ENCODE data around the gene DHH.

Gene DHH

DNA sequence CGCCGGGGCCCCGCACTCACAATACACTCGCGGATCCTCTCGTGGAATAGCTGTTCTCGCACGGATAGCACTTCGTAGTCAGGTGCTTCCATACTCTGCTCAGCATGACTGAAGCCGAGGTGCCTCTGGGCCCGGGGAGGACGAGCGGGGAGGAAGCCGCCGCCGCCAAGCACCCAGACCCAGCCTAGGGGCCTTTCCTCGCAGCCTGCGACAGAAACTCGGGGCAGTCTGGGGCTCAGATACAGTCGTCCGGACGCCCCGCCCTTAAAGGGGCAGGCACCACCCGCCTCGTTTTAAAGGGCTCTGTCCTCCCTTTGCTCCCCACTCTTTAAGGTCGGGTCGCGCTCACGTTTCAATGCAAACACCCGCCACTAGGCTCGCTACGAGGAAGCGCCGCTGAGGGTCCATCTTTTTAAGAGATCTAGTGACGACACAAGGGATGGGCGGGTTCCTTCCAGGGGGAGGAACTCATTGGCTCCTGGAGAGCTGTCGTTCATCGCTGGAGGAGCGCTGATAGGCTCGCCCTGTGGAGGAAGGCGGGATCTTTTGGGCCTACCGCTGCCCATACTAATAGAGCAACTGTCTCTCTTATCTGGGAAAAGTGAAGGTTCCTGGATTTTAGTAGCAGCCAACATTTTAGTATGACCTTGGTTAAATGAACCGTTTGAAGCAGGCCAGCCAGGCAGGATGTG, 16.0 kb upstream of the DHH start, which contains the start of gene LMBR1L:
LMBR1L (minus strand) TSS at position 384 of the 692 bp plus-strand sequence; CDS start at position 92, 292 bp downstream.
- Histone ChIP-seq H3K79me2 (ENCODE audit: control insufficient read depth, insufficient read depth, low read length) (peaks cover 6% of the 10 kb centered on the region), H3K4me1 (ENCODE audit: control insufficient read depth, low read depth, low read length) (peaks cover 4% of the 10 kb centered on the region), H3K4me2 (ENCODE audit: low read length) (peak within 1 kb of the TSS; percentile 81), H2BK120ac (ENCODE audit: low read depth, low read length) (no peak within 1 kb of the TSS), H3K4ac (ENCODE audit: low read depth, low read length) (no peak within 1 kb of the TSS), H3K36me3 (ENCODE audit: control insufficient read depth, insufficient read depth, low read length) (no peaks in the 10 kb centered on the region), H3K79me1 (ENCODE audit: low read length) (peaks cover 16% of the 10 kb centered on the region), H3K9ac (ENCODE audit: low read length) (peak within 1 kb of the TSS; percentile 94), H3K4me3 (ENCODE audit: low read length) (peak within 1 kb of the TSS; percentile 94), H3K18ac (ENCODE audit: low read length) (peak within 1 kb of the TSS; percentile 22), H4K5ac (ENCODE audit: low read length) (no peak within 1 kb of the TSS), H2BK5ac (ENCODE audit: low read length) (no peak within 1 kb of the TSS), H3K23ac (ENCODE audit: low read length) (peak within 1 kb of the TSS; percentile 83), H4K8ac (ENCODE audit: low read depth, low read length) (no peak within 1 kb of the TSS), H3K56ac (ENCODE audit: low read length) (peak within 1 kb of the TSS; percentile 94), H2AK5ac (ENCODE audit: low read length) (no peak within 1 kb of the TSS), H3K27me3 (ENCODE audit: insufficient read depth, low read length, poor library complexity) (no peaks in the 10 kb centered on the region), H2BK15ac (replicated peaks; ENCODE audit: low read depth) (no peak within 1 kb of the TSS), H3K27ac (ENCODE audit: low read depth, low read length) (peak within 1 kb of the TSS; percentile 47)
- WGBS (ENCODE audit: extremely low coverage, insufficient coverage, low lambda C conversion rate) = no CpG with 5 or more reads among the region's 43 CpGs
- DNase-seq = peak; percentile 99

DNA sequence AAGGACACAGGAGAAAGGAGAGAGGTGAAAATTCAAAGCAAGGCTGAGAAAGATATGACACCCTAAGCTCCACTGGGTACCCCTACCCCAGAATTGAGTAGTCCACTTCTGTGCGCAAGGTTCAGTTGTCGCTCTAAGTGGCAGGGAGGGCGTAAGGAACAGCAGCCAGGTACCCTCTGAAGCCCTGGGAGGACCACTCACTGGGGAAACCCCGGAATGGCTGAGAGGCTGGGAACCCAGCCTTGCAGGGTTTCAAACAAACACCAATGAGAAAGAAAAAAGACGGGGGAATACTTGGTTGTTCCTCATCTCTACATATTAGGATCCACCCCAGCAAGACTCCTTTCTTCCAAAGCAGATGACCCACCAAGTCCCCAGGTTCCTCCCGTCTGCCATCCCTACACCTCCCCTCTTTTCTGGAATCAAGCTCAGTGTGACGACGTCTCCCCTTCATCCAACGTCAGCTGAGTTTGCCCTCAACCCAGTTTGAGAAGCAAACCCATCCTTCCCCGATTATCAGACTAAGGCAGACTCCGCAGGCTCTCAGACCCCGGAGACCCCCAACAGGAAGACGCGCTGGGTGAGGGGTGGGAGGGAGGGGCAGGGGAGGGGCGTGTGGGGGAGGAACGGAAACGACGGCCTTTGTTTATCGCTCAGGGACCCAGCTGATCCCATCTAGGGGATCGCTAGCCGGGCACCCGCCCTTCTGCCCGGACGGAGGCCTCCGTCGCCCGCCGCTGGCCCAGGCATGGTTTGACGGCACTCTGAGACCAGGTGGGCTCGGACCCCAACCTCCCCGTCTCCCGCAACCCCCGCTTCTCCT, 15.3 kb upstream of the DHH start:
- H2BK15ac ChIP-seq (replicated peaks; ENCODE audit: low read depth) = no peak overlapping the region
- peaks cover 4% of the 10 kb centered on the region for H3K4me1 ChIP-seq (ENCODE audit: control insufficient read depth, low read depth, low read length)
- H4K5ac ChIP-seq (ENCODE audit: low read length) = no peak overlapping the region
- peak overlapping the region; percentile 83 for H3K23ac ChIP-seq (ENCODE audit: low read length)
- no peaks in the 10 kb centered on the region for H3K27me3 ChIP-seq (ENCODE audit: insufficient read depth, low read length, poor library complexity)
- peak overlapping the region; percentile 47 for H3K27ac ChIP-seq (ENCODE audit: low read depth, low read length)
- peak overlapping the region; percentile 22 for H3K18ac ChIP-seq (ENCODE audit: low read length)
- no peak overlapping the region for H3K4ac ChIP-seq (ENCODE audit: low read depth, low read length)
- no peak overlapping the region for H2BK5ac ChIP-seq (ENCODE audit: low read length)
- no peaks in the 10 kb centered on the region for H3K36me3 ChIP-seq (ENCODE audit: control insufficient read depth, insufficient read depth, low read length)
- H3K79me2 ChIP-seq (ENCODE audit: control insufficient read depth, insufficient read depth, low read length) = peaks cover 6% of the 10 kb centered on the region
- no peak overlapping the region for H4K8ac ChIP-seq (ENCODE audit: low read depth, low read length)
- peak overlapping the region; percentile 94 for H3K4me3 ChIP-seq (ENCODE audit: low read length)
- no peak for DNase-seq
- H3K4me2 ChIP-seq (ENCODE audit: low read length) = peak overlapping the region; percentile 81
- H2AK5ac ChIP-seq (ENCODE audit: low read length) = no peak overlapping the region
- H2BK120ac ChIP-seq (ENCODE audit: low read depth, low read length) = no peak overlapping the region
- no CpG with 5 or more reads among the region's 33 CpGs for WGBS (ENCODE audit: extremely low coverage, insufficient coverage, low lambda C conversion rate)
- peaks cover 16% of the 10 kb centered on the region for H3K79me1 ChIP-seq (ENCODE audit: low read length)
- peak overlapping the region; percentile 94 for H3K9ac ChIP-seq (ENCODE audit: low read length)
- H3K56ac ChIP-seq (ENCODE audit: low read length) = peak overlapping the region; percentile 94

DNA sequence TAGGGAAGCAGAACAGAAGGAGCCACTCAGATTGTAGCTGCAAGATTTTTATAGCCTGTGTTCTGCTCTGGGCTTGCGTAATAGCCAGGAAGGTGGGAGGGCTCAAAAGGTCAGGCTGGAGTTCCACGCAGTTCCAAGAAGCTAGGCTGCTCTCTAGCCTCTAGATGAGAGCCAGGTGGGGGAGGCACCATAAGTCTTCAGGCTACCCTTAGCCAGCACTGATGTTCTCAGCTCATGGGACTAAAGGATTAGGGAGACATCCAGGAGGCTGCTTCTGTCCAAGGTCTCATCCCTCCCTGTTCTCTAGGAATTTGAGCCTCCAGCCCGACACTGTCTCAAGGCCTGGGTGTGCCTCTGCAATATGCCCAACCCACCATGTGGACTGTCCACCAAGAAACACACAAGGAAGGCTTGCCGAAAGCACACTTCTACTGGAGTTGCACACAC, 14.4 kb upstream of the DHH start:
- Histone ChIP-seq H4K5ac (ENCODE audit: low read length) (no peak overlapping the region), H3K79me1 (ENCODE audit: low read length) (peaks cover 17% of the 10 kb centered on the region), H3K4me3 (ENCODE audit: low read length) (no peak overlapping the region), H3K27me3 (ENCODE audit: insufficient read depth, low read length, poor library complexity) (no peaks in the 10 kb centered on the region), H3K9ac (ENCODE audit: low read length) (peak overlapping the region; percentile 9), H3K4me2 (ENCODE audit: low read length) (peak overlapping the region; percentile 64), H2BK15ac (replicated peaks; ENCODE audit: low read depth) (no peak overlapping the region), H2AK5ac (ENCODE audit: low read length) (no peak overlapping the region), H3K27ac (ENCODE audit: low read depth, low read length) (no peak overlapping the region), H3K79me2 (ENCODE audit: control insufficient read depth, insufficient read depth, low read length) (peaks cover 6% of the 10 kb centered on the region), H3K36me3 (ENCODE audit: control insufficient read depth, insufficient read depth, low read length) (no peaks in the 10 kb centered on the region), H2BK5ac (ENCODE audit: low read length) (no peak overlapping the region), H3K23ac (ENCODE audit: low read length) (no peak overlapping the region), H3K4ac (ENCODE audit: low read depth, low read length) (no peak overlapping the region), H2BK120ac (ENCODE audit: low read depth, low read length) (no peak overlapping the region), H3K4me1 (ENCODE audit: control insufficient read depth, low read depth, low read length) (peaks cover 4% of the 10 kb centered on the region), H3K56ac (ENCODE audit: low read length) (no peak overlapping the region), H4K8ac (ENCODE audit: low read depth, low read length) (no peak overlapping the region), H3K18ac (ENCODE audit: low read length) (no peak overlapping the region)
- WGBS (ENCODE audit: extremely low coverage, insufficient coverage, low lambda C conversion rate) = no CpG with 5 or more reads among the region's 4 CpGs
- no peak for DNase-seq

DNA sequence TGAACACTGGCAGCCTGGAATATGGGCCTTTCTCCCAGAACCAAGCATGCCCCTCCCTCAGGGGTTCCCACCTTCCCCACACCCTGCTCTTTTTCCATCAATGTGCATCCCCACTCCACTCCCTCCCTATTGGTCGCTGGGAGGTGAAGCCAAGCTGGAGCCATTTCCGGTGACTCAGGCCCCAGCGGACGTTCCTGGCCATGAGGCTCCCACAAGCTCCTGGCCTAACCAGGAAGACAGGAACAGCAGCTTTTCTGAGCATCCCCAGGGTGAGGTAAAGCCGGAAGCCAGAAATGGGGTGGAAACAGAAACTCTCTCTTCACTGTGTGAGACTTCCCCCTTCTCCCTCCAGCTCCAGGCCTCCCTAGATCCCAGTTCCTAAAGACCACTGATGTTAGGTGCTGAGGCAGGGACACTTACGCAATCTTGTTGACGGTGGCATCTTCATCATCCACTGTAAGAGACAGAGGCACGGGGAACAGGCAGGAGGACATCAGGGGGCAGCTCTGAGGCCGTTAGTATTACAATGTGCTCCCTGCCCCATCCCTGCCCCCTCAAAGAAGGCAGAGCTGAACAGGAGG, 11.0 kb upstream of the DHH start:
- no peak for DNase-seq
- no peak overlapping the region for H3K4me2 ChIP-seq (ENCODE audit: low read length)

DNA sequence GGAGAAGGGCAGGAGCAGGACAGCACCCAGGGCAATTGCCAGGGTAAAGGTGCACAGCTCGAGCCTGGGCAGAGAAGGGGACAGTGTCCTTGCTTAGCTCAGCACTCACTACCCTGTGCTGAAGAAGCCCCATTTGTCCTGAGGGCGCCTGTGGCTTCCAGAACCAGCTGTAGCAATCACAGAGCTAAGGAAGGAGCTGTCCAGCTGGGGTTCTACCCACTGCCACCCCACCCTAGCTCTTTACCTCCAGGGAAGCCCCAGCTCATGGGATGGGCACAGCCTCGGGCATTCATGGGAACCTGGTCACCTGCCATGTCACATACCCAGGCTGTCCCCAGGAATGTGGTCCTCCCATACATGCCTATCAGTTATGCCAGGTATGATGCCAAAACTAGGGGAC, 10.2 kb upstream of the DHH start:
- Histone ChIP-seq H3K27me3 (ENCODE audit: insufficient read depth, low read length, poor library complexity) (no peaks in the 10 kb centered on the region), H3K36me3 (ENCODE audit: control insufficient read depth, insufficient read depth, low read length) (peaks cover 5% of the 10 kb centered on the region), H4K8ac (ENCODE audit: low read depth, low read length) (no peak overlapping the region), H3K23ac (ENCODE audit: low read length) (no peak overlapping the region), H2BK120ac (ENCODE audit: low read depth, low read length) (no peak overlapping the region), H2BK5ac (ENCODE audit: low read length) (no peak overlapping the region), H3K18ac (ENCODE audit: low read length) (no peak overlapping the region), H4K5ac (ENCODE audit: low read length) (no peak overlapping the region), H3K27ac (ENCODE audit: low read depth, low read length) (no peak overlapping the region), H3K4me1 (ENCODE audit: control insufficient read depth, low read depth, low read length) (peaks cover 4% of the 10 kb centered on the region), H3K4me3 (ENCODE audit: low read length) (no peak overlapping the region), H2AK5ac (ENCODE audit: low read length) (no peak overlapping the region), H3K56ac (ENCODE audit: low read length) (no peak overlapping the region), H2BK15ac (replicated peaks; ENCODE audit: low read depth) (no peak overlapping the region), H3K79me1 (ENCODE audit: low read length) (peaks cover 14% of the 10 kb centered on the region), H3K4ac (ENCODE audit: low read depth, low read length) (no peak overlapping the region), H3K9ac (ENCODE audit: low read length) (no peak overlapping the region), H3K79me2 (ENCODE audit: control insufficient read depth, insufficient read depth, low read length) (peaks cover 5% of the 10 kb centered on the region), H3K4me2 (ENCODE audit: low read length) (no peak overlapping the region)
- WGBS (ENCODE audit: extremely low coverage, insufficient coverage, low lambda C conversion rate) = no CpG with 5 or more reads among the region's 3 CpGs
- no peak for DNase-seq

More for the DNA sequence above, 11.0 kb upstream of the DHH start:
- no peak overlapping the region for H3K4ac ChIP-seq (ENCODE audit: low read depth, low read length)
- H3K27ac ChIP-seq (ENCODE audit: low read depth, low read length) = no peak overlapping the region
- WGBS (ENCODE audit: extremely low coverage, insufficient coverage, low lambda C conversion rate) = no CpG with 5 or more reads among the region's 9 CpGs
- H3K27me3 ChIP-seq (ENCODE audit: insufficient read depth, low read length, poor library complexity) = no peaks in the 10 kb centered on the region
- peaks cover 4% of the 10 kb centered on the region for H3K4me1 ChIP-seq (ENCODE audit: control insufficient read depth, low read depth, low read length)
- H3K36me3 ChIP-seq (ENCODE audit: control insufficient read depth, insufficient read depth, low read length) = peaks cover 5% of the 10 kb centered on the region
- no peak overlapping the region for H2BK5ac ChIP-seq (ENCODE audit: low read length)
- no peak overlapping the region for H3K56ac ChIP-seq (ENCODE audit: low read length)
- H4K8ac ChIP-seq (ENCODE audit: low read depth, low read length) = no peak overlapping the region
- H2BK120ac ChIP-seq (ENCODE audit: low read depth, low read length) = no peak overlapping the region
- no peak overlapping the region for H4K5ac ChIP-seq (ENCODE audit: low read length)
- no peak overlapping the region for H3K18ac ChIP-seq (ENCODE audit: low read length)
- H3K79me1 ChIP-seq (ENCODE audit: low read length) = peaks cover 17% of the 10 kb centered on the region
- H2AK5ac ChIP-seq (ENCODE audit: low read length) = no peak overlapping the region
- H3K79me2 ChIP-seq (ENCODE audit: control insufficient read depth, insufficient read depth, low read length) = peaks cover 6% of the 10 kb centered on the region
- no peak overlapping the region for H2BK15ac ChIP-seq (replicated peaks; ENCODE audit: low read depth)
- no peak overlapping the region for H3K23ac ChIP-seq (ENCODE audit: low read length)
- H3K4me3 ChIP-seq (ENCODE audit: low read length) = no peak overlapping the region
- H3K9ac ChIP-seq (ENCODE audit: low read length) = no peak overlapping the region
